ENCODE data around the gene SLC7A4. TPM values are rescaled to one million over a fixed set of nuclear protein-coding genes. Genes with fewer than 3 reads are reported as not detected.
A peak's percentile ranks its signal among the peaks of the same experiment; 100 is the strongest.
"Not testable (repeated sequence)": the region's sequence is repeated elsewhere in the genome, so short reads cannot be mapped to it uniquely, and the experiment has no call there.

The SLC7A4 gene
- 1 to 10 TPM; 1.5 to 8.9 TPM for total RNA-seq
- long read RNA-seq, donor 1, partial matches to known transcripts, result 3 of 8 reads
- long read RNA-seq, donor 1, other reads (novel, unspliced or antisense), result 2 of 8 reads
- long read RNA-seq, donor 2, transcript SLC7A4-201 (5 exons, 2,313 nt), result major isoform, 7 of 13 reads
- long read RNA-seq, donor 2, partial matches to known transcripts, result 4 of 13 reads
- long read RNA-seq, donor 2, other reads (novel, unspliced or antisense), result 2 of 13 reads

GRCh38 chr22:21032037-21032867 lies at the start of gene SLC7A4:
Gene SLC7A4 (minus strand): TSS chr22:21032561. CDS start chr22:21031812, 749 bp downstream.
- no peak for DNase-seq (ENCODE audit: low spot score)
- intact Hi-C loops (cut with DNase I), result no loop called here

- intact Hi-C loops (cut with DNase I), result no loop called here
Measured at GRCh38 chr22:21080435-21081137, 48.2 kb upstream of the SLC7A4 start.

GRCh38 chr22:21079493-21079892 lies 47.1 kb upstream of the SLC7A4 start:
- intact Hi-C loops (cut with DNase I), result no loop called here
- DNase-seq (ENCODE audit: low spot score), result peak; percentile 55

More at GRCh38 chr22:21080435-21081137, 48.2 kb upstream of the SLC7A4 start:
- peak; percentile 61 for DNase-seq (ENCODE audit: low spot score)

GRCh38 chr22:21078916-21079315 lies 46.6 kb upstream of the SLC7A4 start:
- intact Hi-C loops (cut with DNase I), result no loop called here
- DNase-seq (ENCODE audit: low spot score), result peak; percentile 54

- intact Hi-C loops (cut with DNase I), result loop anchor here in 1 of 2 donors (2.0 kb wide), 1 partner anchor 559 kb away; no protein-coding TSS in a partner anchor
- peak; percentile 48 for DNase-seq (ENCODE audit: low spot score)
Measured at GRCh38 chr22:21077884-21078508, 45.6 kb upstream of the SLC7A4 start.

- peak; percentile 71 for DNase-seq (ENCODE audit: low spot score)
- intact Hi-C loops (cut with DNase I), result loop anchor here in 1 of 2 donors (2.0 kb wide), 1 partner anchor 560 kb away; no protein-coding TSS in a partner anchor
Measured at GRCh38 chr22:21076912-21077625, 44.7 kb upstream of the SLC7A4 start.

GRCh38 chr22:21075516-21076138 lies 43.3 kb upstream of the SLC7A4 start:
- intact Hi-C loops (cut with DNase I), result loop anchor here in 1 of 2 donors (2.0 kb wide), 1 partner anchor 561 kb away; no protein-coding TSS in a partner anchor
- peak; percentile 60 for DNase-seq (ENCODE audit: low spot score)

- intact Hi-C loops (cut with DNase I), result no loop called here
- DNase-seq (ENCODE audit: low spot score), result peak; percentile 81
Measured at GRCh38 chr22:21074102-21074715, 41.8 kb upstream of the SLC7A4 start.

GRCh38 chr22:21073482-21073881 lies 41.1 kb upstream of the SLC7A4 start:
- intact Hi-C loops (cut with DNase I), result no loop called here
- no peak for DNase-seq (ENCODE audit: low spot score)

- DNase-seq (ENCODE audit: low spot score), result peak; percentile 7
- intact Hi-C loops (cut with DNase I), result no loop called here
Measured at GRCh38 chr22:21073023-21073422, 40.7 kb upstream of the SLC7A4 start.

- intact Hi-C loops (cut with DNase I), result not testable (repeated sequence)
- peak; percentile 16 for DNase-seq (ENCODE audit: low spot score)
Measured at GRCh38 chr22:21071796-21072195, 39.4 kb upstream of the SLC7A4 start.

- DNase-seq (ENCODE audit: low spot score), result peak; percentile 43
- intact Hi-C loops (cut with DNase I), result no loop called here
Measured at GRCh38 chr22:21070690-21071615, 38.6 kb upstream of the SLC7A4 start.

GRCh38 chr22:21069375-21069774 lies 37.0 kb upstream of the SLC7A4 start:
- intact Hi-C loops (cut with DNase I), result no loop called here
- DNase-seq (ENCODE audit: low spot score), result peak; percentile 25

GRCh38 chr22:21068681-21069276 lies 36.4 kb upstream of the SLC7A4 start:
- intact Hi-C loops (cut with DNase I), result no loop called here
- peak; percentile 10 for DNase-seq (ENCODE audit: low spot score)

GRCh38 chr22:21067901-21068680 lies 35.7 kb upstream of the SLC7A4 start:
- peak; percentile 64 for DNase-seq (ENCODE audit: low spot score)
- intact Hi-C loops (cut with DNase I), result loop anchor here in 1 of 2 donors (2.0 kb wide), 1 partner anchor 51 kb away; no protein-coding TSS in a partner anchor
